Activated CD4-positive, CD25-positive, alpha-beta regulatory T cell treated with anti-CD3 and anti-CD28 coated beads, Interleukin-2, amount 50 U/mL, for 16 hours (primary cell): ENCODE data around the gene SP8.

Experiments used
- DNase-seq: peaks from one replicate; pipeline ENCODE4 v3.0.0-alpha.2; 2020; ENCODE audit warnings: low read depth, low spot score

Gene SP8

DNA sequence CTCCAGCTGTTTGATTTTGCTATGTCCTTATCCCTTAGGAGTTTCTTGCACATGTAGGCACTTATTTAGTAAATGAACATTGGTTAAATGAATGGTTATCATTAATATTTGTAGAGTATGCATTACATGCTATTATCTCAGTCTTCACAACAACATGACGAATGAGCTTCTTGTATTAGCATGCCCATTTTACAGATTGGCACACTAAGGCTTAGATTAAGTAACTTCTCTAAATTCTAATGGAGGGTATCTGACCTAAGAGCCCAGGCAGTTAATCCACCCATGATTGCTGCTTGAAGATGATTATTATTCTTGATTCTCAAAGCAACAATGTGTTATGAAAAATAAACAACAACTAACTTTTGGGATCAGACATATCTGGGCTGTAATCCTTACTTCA is 32.7 kb downstream of the SP8 start:
- no peak for DNase-seq

DNA sequence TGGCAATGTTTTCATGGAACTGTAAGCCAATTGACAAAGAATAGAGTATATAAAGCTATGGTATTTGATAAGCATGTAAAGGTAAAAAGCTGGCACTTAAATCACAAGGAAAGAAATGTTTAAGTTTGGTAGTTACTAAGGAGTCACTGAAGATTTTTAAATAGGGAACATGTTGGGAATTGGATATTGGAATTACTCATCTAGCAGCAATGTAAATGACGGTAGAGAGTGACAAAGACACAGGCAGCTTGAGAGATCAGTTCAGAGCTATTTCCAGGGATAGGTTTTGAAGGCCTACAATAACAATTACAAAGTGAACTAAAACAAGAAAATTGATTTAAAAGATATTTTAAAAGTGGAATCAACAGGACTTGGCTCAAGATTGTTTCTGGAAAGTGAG is 36.8 kb downstream of the SP8 start:
- no peak for DNase-seq

DNA sequence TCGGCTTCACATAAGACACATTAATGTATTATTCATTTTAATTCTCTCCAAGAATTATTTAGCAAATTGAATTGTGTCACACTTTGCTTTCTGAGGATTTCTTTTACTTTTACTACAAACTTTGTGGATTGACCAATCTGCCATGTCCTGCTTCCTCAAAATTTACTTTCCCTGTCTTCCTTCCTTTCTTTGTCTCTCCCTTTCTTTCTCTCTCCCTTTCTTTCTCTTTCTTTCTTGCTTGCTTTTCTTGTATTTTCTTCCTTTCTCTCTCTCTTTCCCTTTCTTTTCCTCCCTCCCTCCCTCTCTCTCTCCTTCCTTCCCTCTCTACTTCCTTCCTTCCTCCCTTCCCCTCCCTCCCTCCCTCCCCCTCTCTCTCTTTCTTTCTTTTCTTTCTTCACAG is 37.8 kb downstream of the SP8 start:
- no peak for DNase-seq

DNA sequence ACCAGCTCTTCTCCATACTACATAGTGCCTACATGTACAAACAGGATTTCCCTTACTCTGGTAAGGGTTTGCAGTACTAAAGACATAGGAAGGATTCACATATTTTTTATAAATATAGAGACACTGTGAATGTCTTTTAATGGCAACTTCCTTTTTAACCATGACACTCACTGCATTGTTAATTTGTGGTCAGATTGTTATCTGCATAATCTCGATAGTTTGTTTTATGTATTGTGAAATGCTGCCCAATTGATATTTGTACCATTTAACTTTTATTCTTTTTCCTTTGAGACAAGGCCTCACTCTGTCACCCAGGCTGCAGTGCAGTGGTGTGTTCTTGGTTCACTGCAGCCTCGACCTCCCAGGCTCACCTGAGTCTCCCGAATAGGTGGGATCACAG is 39.7 kb downstream of the SP8 start:
- DNase-seq, result no peak

DNA sequence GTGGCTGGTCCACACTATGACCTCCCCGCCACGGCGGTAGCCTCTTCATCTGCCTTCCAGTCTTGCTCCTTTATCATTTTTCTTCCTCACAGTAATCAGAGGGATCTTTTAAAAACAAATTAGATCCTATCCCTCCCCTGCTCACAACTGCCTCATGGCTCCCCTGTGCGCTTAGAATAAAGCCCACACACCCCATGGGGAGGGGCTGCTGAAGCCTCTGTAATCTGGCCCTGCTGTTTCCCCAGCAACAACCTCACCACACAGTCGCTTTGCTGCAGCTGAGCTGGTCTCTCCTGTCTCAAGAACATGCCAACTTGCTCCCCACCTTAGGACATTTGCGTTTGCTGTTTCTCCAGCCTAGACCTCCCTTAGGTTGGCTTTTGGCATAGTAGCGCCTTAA is 41.0 kb downstream of the SP8 start:
- DNase-seq, result no peak

DNA sequence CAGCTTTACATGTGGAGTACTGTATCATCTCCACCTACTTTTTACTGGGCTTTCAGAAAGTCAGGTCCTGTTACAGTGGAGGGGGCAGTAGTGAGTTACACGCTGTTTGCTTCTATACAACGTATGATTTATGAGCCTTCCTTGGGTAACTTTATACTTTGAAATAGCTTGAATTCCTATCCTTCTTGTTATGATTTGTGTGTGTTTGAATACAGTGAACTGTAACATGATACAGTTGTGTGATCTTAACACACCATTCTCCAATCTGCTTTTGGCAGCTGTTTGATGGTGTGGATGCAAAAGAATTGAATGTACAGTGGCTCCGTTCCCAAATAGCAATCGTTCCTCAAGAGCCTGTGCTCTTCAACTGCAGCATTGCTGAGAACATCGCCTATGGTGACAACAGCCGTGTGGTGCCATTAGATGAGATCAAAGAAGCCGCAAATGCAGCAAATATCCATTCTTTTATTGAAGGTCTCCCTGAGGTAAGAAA is 41.7 kb downstream of the SP8 start:
- no peak for DNase-seq

DNA sequence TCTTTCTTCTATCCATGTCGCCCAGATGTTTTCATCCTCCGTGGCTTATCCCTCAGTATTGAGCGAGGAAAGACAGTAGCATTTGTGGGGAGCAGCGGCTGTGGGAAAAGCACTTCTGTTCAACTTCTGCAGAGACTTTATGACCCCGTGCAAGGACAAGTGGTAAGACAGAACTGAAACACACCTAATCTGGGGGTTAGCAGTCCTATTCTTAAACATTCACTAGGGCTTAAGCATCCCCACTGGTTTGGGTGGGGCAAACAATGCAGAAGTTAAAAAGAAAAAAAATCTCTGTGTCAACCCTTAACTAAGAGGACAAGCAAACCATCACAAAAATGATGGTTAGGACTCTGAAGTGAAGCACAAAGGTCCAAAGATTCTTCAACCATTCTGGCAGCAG is 43.8 kb downstream of the SP8 start:
- DNase-seq, result no peak

DNA sequence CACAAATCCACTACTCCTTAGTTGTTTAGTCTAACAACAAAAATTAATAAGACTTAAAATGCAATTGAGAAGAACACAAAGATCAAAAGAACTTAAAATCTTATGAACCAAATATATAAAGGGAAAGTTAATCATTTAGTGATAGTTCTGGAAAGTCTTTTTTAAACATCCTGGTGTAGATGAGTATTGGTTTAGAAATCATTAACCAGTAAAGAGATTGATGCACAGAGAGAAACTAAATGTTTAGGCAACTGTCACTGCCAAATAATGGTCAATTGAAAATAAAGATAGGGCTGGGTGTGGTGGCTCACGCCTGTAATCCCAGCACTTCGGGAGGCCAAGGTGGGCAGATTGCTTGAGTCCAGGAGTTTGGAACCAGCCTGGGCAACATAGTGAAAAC is 44.9 kb downstream of the SP8 start:
- no peak for DNase-seq

DNA sequence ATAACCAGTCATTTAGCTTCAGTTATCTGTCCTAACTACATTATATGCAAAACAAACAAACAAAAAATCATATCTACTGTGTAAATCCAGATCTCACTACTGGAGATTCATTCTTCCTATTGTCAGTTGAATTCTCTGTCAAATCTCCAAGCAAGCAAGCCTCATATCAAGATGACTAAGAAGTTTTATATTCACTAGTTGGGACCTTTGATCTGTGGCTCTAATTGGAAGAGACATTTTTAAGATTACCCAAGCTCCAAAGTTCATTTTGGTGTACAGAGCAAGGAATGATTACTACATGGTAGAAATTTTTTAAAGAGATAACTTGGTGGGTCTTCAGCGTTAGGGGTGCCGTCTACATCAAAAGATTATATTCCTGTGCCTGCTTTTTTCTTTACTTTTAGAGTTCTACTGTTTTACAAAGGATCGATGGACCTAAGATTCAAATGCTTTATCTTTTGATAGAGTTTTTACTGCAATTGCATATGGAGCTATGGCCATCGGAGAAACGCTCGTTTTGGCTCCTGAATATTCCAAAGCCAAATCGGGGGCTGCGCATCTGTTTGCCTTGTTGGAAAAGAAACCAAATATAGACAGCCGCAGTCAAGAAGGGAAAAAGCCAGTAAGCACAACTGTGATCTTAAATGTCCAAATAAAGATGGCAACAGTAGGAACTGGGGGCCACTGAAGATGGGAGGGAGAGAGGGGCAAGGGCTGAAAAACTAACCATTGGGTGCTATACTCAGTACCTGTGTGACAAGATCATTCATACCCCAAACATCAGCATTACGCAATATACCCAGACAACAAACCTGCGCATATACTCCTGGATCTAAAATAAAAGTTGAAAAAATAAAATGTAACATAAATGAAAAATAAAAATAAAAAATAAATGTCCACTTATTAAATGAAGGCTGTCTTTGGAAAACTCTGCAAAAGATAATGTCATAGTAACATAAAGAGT is 47.9 kb downstream of the SP8 start:
- no peak for DNase-seq

DNA sequence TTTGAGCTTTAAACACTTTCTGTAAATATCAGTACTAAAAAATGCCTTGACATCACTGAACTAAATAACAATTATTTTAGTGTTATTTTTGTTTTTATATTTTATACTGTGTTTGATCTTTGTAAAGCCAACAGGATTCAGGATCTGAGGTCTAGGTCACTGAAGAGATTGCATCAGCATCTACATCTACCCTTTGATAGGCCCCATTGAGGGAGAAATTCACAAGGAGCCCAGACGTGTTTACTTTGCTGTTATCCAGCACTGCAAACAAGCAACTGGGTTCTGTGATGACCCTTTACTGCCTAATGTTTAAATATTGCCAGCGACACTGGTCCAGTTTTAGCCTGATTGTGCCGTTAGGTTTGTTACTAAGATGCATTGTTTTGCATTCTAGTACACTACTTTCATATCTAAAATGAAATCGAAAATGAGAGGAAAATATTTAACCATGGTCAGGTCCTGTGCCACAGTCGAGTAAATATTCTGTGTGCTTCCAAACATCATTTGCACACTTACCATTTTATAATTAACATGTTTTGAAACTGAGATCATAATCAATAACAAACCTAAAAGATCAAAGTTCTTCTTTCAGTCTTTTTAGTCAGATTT is 48.7 kb downstream of the SP8 start:
- DNase-seq, result no peak

DNA sequence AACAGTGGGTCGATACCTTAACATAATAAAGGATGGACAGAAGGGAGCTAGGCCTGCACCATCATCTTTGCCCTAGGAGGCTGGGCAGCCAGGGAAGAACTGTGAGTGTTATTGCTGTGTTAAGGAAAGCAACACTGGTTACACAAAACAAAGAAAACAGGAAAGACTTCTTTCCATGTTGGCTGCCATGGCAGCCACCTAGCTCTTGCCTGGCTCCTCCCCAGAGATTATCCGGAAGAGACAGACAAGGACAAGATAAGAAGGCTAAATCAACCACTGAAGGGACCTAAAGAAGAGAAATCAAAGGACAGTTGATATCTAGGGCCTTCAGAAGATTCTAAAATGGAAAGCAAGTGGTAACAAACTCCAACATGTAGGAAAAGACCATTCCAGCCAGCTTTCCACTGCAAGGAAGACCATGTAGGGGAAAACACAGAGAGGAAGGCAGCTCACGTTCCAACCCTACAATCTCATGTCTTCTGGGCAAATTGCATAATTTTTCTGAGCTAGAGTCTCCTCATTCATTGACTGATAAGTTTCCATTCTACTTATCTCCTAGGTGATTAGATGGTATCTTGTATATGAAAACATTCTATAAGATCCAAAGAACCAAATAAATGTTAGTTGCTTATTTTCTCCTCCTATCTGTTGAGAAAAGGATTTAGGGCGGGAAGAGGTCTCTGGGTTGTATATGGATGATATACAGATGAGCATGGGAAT is 51.2 kb downstream of the SP8 start:
- no peak for DNase-seq
